Stimulated activated naive B cell treated with anti-CD40 and anti-IgM and Interleukin-4, amounts not matched to agents 10 μg/mL and 1 μg/mL and 100 μg/mL, for 72 hours (primary cell): ENCODE results near the gene STRN3.
A peak's percentile ranks its signal among the peaks of the same experiment; 100 is the strongest.
"Not testable (repeated sequence)": the region's sequence is repeated elsewhere in the genome, so short reads cannot be mapped to it uniquely, and the experiment has no call there.

Source experiments
- ATAC-seq, 2 donors: fragments of 150-1000 bp; cut with Tn5 transposase; replicated peaks; 2 replicates each; pipeline ENCODE4 v1.10.0; 2021; ENCODE audit warnings: moderate library complexity in 1 of 2
- DNase-seq: peaks from one replicate; pipeline ENCODE4 v3.0.0; 2021
- H3K27ac Mint-ChIP-seq: one replicate; pipeline ENCODE4 v1.8.0; 2022; ENCODE audit warnings: mild to moderate bottlenecking, mixed read lengths
- H3K27me3 Mint-ChIP-seq, 2 donors: one replicate each; pipeline ENCODE4 v1.8.0; 2022; ENCODE audit warnings: mixed read lengths in 2 of 2
- H3K36me3 Mint-ChIP-seq, 2 donors: one replicate each; pipeline ENCODE4 v1.8.0; 2022; ENCODE audit warnings: mixed read lengths in 2 of 2, mild to moderate bottlenecking in 1 of 2
- H3K4me1 Mint-ChIP-seq, 2 donors: one replicate each; pipeline ENCODE4 v1.8.0; 2022; ENCODE audit warnings: mixed read lengths in 2 of 2, mild to moderate bottlenecking in 1 of 2
- H3K4me3 Mint-ChIP-seq, 2 donors: one replicate each; pipeline ENCODE4 v1.8.0; 2022; ENCODE audit warnings: mild to moderate bottlenecking in 2 of 2, mixed read lengths in 2 of 2, moderate library complexity in 1 of 2
- H3K9me3 Mint-ChIP-seq, 2 donors: one replicate each; pipeline ENCODE4 v1.8.0; 2022; ENCODE audit warnings: mixed read lengths in 2 of 2, mild to moderate bottlenecking in 1 of 2

Gene STRN3

GRCh38 chr14:30982533-30982932, 43.6 kb downstream of the STRN3 start:
- peak overlapping the region in 1 of 2 donors; percentile 8 for H3K4me3 Mint-ChIP-seq
- peaks cover 4 to 7% of the 10 kb centered on the region in 2 donors for H3K36me3 Mint-ChIP-seq
- no peaks in the 10 kb centered on the region for H3K27me3 Mint-ChIP-seq
- H3K4me1 Mint-ChIP-seq = peaks cover 12 to 52% of the 10 kb centered on the region in 2 donors
- no peak for DNase-seq
- H3K9me3 Mint-ChIP-seq = no peaks in the 10 kb centered on the region
- no peak overlapping the region for H3K27ac Mint-ChIP-seq
- ATAC-seq = peak; percentile 80 to 81

GRCh38 chr14:30980980-30981379, 45.2 kb downstream of the STRN3 start:
- H3K4me1 Mint-ChIP-seq = peaks cover 14 to 56% of the 10 kb centered on the region in 2 donors
- no peaks in the 10 kb centered on the region for H3K9me3 Mint-ChIP-seq
- DNase-seq = no peak
- H3K36me3 Mint-ChIP-seq = peaks cover 2 to 7% of the 10 kb centered on the region in 2 donors
- H3K4me3 Mint-ChIP-seq = peak overlapping the region in 1 of 2 donors; percentile 14
- no peaks in the 10 kb centered on the region for H3K27me3 Mint-ChIP-seq
- no peak overlapping the region for H3K27ac Mint-ChIP-seq
- ATAC-seq = no peak

- H3K4me3 Mint-ChIP-seq, H3K9me3 Mint-ChIP-seq, H3K27me3 Mint-ChIP-seq, H3K27ac Mint-ChIP-seq, H3K36me3 Mint-ChIP-seq: not testable (repeated sequence)
- peak; percentile 73 to 74 for ATAC-seq
- peak; percentile 18 for DNase-seq
- H3K4me1 Mint-ChIP-seq = peaks cover 16 to 56% of the 10 kb centered on the region in 2 donors
Observed at GRCh38 chr14:30980106-30980704, 46.0 kb downstream of the STRN3 start.

GRCh38 chr14:30977752-30978151, 48.4 kb downstream of the STRN3 start:
- ATAC-seq = no peak
- H3K36me3 Mint-ChIP-seq = peaks cover 5 to 8% of the 10 kb centered on the region in 2 donors
- H3K4me3 Mint-ChIP-seq = no peak overlapping the region
- H3K27ac Mint-ChIP-seq = no peak overlapping the region
- H3K4me1 Mint-ChIP-seq = peaks cover 27 to 74% of the 10 kb centered on the region in 2 donors
- no peak for DNase-seq
- peaks cover 3% of the 10 kb centered on the region in 2 donors for H3K9me3 Mint-ChIP-seq
- no peaks in the 10 kb centered on the region for H3K27me3 Mint-ChIP-seq

- peaks cover 36 to 81% of the 10 kb centered on the region in 2 donors for H3K4me1 Mint-ChIP-seq
- no peak overlapping the region for H3K4me3 Mint-ChIP-seq
- ATAC-seq = no peak
- H3K27me3 Mint-ChIP-seq = no peaks in the 10 kb centered on the region
- H3K27ac Mint-ChIP-seq = no peak overlapping the region
- H3K36me3 Mint-ChIP-seq = peaks cover 5 to 10% of the 10 kb centered on the region in 2 donors
- peaks cover 3% of the 10 kb centered on the region in 2 donors for H3K9me3 Mint-ChIP-seq
- DNase-seq = no peak
Observed at GRCh38 chr14:30974628-30975027, 51.6 kb downstream of the STRN3 start.

GRCh38 chr14:30972882-30973582, 53.1 kb downstream of the STRN3 start:
- ATAC-seq (no peak), DNase-seq (no peak)
- Mint-ChIP-seq H3K36me3 (peaks cover 5 to 13% of the 10 kb centered on the region in 2 donors), H3K4me1 (peaks cover 37 to 86% of the 10 kb centered on the region in 2 donors), H3K27me3 (no peaks in the 10 kb centered on the region), H3K9me3 (peaks cover 3% of the 10 kb centered on the region in 2 donors), H3K27ac (peak overlapping the region; percentile 76), H3K4me3 (no peak overlapping the region)

GRCh38 chr14:30972036-30972732, 54.0 kb downstream of the STRN3 start:
- Mint-ChIP-seq H3K4me1 (peaks cover 37 to 79% of the 10 kb centered on the region in 2 donors), H3K36me3 (peaks cover 5 to 16% of the 10 kb centered on the region in 2 donors)
- H3K27ac Mint-ChIP-seq, H3K4me3 Mint-ChIP-seq, H3K27me3 Mint-ChIP-seq, ATAC-seq, DNase-seq, H3K9me3 Mint-ChIP-seq: not testable (repeated sequence)

- Mint-ChIP-seq H3K9me3 (peaks cover 3 to 5% of the 10 kb centered on the region in 2 donors), H3K27me3 (no peaks in the 10 kb centered on the region), H3K27ac (no peak overlapping the region), H3K4me3 (no peak overlapping the region), H3K4me1 (peaks cover 37 to 73% of the 10 kb centered on the region in 2 donors), H3K36me3 (peaks cover 8 to 22% of the 10 kb centered on the region in 2 donors)
- DNase-seq = no peak
- no peak for ATAC-seq
Observed at GRCh38 chr14:30971586-30971985, 54.6 kb downstream of the STRN3 start.

GRCh38 chr14:30969796-30970195, 56.4 kb downstream of the STRN3 start:
- H3K9me3 Mint-ChIP-seq, H3K27me3 Mint-ChIP-seq: not testable (repeated sequence)
- H3K36me3 Mint-ChIP-seq = peaks cover 21 to 35% of the 10 kb centered on the region in 2 donors
- peak overlapping the region; percentile 6 for H3K27ac Mint-ChIP-seq
- ATAC-seq = peak; percentile 96 to 97
- peaks cover 33 to 65% of the 10 kb centered on the region in 2 donors for H3K4me1 Mint-ChIP-seq
- peak overlapping the region; percentile 16 to 68 for H3K4me3 Mint-ChIP-seq
- peak; percentile 47 for DNase-seq

- peaks cover 34 to 53% of the 10 kb centered on the region in 2 donors for H3K36me3 Mint-ChIP-seq
- DNase-seq, ATAC-seq, H3K27me3 Mint-ChIP-seq, H3K9me3 Mint-ChIP-seq, H3K27ac Mint-ChIP-seq, H3K4me3 Mint-ChIP-seq: not testable (repeated sequence)
- peaks cover 28 to 66% of the 10 kb centered on the region in 2 donors for H3K4me1 Mint-ChIP-seq
Observed at GRCh38 chr14:30967364-30968098, 58.6 kb downstream of the STRN3 start.

GRCh38 chr14:30966415-30967363, 59.5 kb downstream of the STRN3 start:
- no peak for ATAC-seq
- Mint-ChIP-seq H3K9me3 (peaks cover 8 to 9% of the 10 kb centered on the region in 2 donors), H3K4me1 (peaks cover 24 to 61% of the 10 kb centered on the region in 2 donors), H3K27ac (peak overlapping the region; percentile 71), H3K36me3 (peaks cover 34 to 49% of the 10 kb centered on the region in 2 donors), H3K4me3 (no peak overlapping the region), H3K27me3 (no peaks in the 10 kb centered on the region)
- no peak for DNase-seq

GRCh38 chr14:30965861-30966260, 60.3 kb downstream of the STRN3 start:
- H3K27ac Mint-ChIP-seq = peak overlapping the region; percentile 43
- not testable (repeated sequence) for H3K27me3 Mint-ChIP-seq, ATAC-seq, H3K4me3 Mint-ChIP-seq, H3K9me3 Mint-ChIP-seq, DNase-seq
- H3K36me3 Mint-ChIP-seq = peaks cover 35 to 49% of the 10 kb centered on the region in 2 donors
- peaks cover 21 to 57% of the 10 kb centered on the region in 2 donors for H3K4me1 Mint-ChIP-seq

- H3K4me3 Mint-ChIP-seq, H3K27ac Mint-ChIP-seq, ATAC-seq, H3K27me3 Mint-ChIP-seq, DNase-seq: not testable (repeated sequence)
- Mint-ChIP-seq H3K4me1 (peaks cover 25 to 65% of the 10 kb centered on the region in 2 donors), H3K9me3 (peaks cover 9 to 12% of the 10 kb centered on the region in 2 donors), H3K36me3 (peaks cover 48 to 58% of the 10 kb centered on the region in 2 donors)
Observed at GRCh38 chr14:30962537-30962936, 63.6 kb downstream of the STRN3 start.
